Hepatocyte (in vitro differentiated cells): ENCODE data around the gene EMC8.

ENCODE experiments used
- EZH2 ChIP-seq: fragments of 200-600 bp; sonication (generic); IDR thresholded peaks from 2 replicates; pipeline ENCODE4 v1.6.1; 2016; ENCODE audit warnings: antibody characterized with exemption, mild to moderate bottlenecking, borderline replicate concordance
- EZH2phosphoT487 ChIP-seq: fragments of 200-600 bp; sonication (generic); IDR thresholded peaks from one replicate; pipeline ENCODE4 v1.6.1; 2018; ENCODE audit warnings: antibody characterized with exemption, mild to moderate bottlenecking, low read depth, moderate library complexity; ENCODE audit not compliant: unreplicated experiment, severe bottlenecking
- TF ChIP-seq, protein P1 (sequence below): fragments of 200-600 bp; sonication (generic); IDR thresholded peaks from 2 replicates; pipeline ENCODE4 v1.5.1; 2016; ENCODE audit warnings: antibody characterized with exemption, mild to moderate bottlenecking; ENCODE audit not compliant: poor library complexity

DNA sequence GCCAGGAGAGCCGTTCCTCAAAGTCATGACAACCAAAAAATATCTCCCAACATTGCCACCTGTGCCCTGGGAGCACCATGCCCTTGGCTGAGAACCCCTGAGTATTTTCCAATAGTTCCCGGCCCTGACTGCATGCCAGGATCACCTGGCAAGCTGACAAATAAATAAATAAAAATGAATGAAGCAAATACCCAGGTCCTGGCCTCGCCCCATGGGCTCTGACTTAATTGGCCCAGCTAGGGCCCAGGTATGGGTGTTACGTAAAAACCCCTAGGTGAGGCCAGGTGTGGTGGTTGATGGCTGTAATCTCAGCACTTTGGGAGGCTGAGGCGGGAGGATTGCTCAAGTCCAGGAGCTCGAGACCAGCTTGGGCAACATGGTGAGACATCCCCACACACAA, 45.8 kb downstream of the EMC8 start:
- TF ChIP-seq, protein P1, sequence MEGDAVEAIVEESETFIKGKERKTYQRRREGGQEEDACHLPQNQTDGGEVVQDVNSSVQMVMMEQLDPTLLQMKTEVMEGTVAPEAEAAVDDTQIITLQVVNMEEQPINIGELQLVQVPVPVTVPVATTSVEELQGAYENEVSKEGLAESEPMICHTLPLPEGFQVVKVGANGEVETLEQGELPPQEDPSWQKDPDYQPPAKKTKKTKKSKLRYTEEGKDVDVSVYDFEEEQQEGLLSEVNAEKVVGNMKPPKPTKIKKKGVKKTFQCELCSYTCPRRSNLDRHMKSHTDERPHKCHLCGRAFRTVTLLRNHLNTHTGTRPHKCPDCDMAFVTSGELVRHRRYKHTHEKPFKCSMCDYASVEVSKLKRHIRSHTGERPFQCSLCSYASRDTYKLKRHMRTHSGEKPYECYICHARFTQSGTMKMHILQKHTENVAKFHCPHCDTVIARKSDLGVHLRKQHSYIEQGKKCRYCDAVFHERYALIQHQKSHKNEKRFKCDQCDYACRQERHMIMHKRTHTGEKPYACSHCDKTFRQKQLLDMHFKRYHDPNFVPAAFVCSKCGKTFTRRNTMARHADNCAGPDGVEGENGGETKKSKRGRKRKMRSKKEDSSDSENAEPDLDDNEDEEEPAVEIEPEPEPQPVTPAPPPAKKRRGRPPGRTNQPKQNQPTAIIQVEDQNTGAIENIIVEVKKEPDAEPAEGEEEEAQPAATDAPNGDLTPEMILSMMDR: no peak
- TF ChIP-seq EZH2 (no peak), EZH2phosphoT487 (no peak)
